C4-2B (cell line): Measurements from ENCODE around the gene SLC22A17.

Experiments
- H3K27ac ChIP-seq: fragments of 450-650 bp; 2 replicates; pipeline ENCODE4 v1.5.1; 2017
- CTCF ChIP-seq: fragments of 450-650 bp; conservative IDR thresholded peaks from 2 replicates; pipeline ENCODE4 v1.5.1; 2017; ENCODE audit warnings: mild to moderate bottlenecking
- ZFX ChIP-seq: fragments of 450-650 bp; IDR thresholded peaks from 2 replicates; pipeline ENCODE4 v1.6.1; 2017

The SLC22A17 gene

DNA sequence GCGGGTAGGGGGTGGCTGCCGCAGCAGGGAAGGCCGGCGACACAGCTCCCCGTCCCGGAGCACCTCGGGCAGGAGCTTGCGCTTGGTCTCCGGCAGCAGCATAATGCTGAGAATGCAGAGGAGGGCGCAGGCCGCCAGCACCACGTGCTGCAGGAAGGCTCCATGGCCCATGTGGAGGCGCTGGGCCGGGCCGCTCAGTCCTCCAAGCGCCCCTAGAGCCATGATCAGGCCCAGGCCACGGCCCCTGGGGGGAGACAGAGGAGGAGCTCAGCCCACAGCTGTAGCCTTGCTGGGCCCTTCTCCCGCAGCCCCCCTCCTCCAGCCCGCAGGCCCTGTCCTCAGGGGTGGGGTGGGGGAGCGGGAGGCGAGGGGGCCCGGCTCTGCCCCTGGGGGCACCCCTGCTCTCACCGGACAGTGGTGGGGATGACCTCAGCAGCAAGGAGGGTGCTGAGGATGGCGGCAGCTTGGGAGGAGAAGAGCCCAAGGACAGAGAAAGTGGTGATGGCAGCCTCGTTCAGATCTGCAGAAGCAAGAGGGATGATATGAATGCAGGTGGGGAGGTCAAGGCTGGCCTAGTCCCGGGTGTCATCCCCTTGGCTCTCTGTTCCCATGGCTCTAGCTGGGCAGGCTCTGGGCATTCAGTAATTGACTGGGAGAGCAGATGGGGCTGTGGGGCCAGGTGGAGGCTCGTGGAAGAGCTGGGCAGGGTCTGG lies 5.8 kb downstream of the SLC22A17 start:
- TF ChIP-seq ZFX (no peak), CTCF (no peak)
- no peak overlapping the region for H3K27ac ChIP-seq

- TF ChIP-seq CTCF (no peak; the same call in 1 of the 2 replicates), ZFX (no peak)
- H3K27ac ChIP-seq, result no peak overlapping the region
Measured at GRCh38 chr14:23345987-23346692, 6.5 kb downstream of the SLC22A17 start.

DNA sequence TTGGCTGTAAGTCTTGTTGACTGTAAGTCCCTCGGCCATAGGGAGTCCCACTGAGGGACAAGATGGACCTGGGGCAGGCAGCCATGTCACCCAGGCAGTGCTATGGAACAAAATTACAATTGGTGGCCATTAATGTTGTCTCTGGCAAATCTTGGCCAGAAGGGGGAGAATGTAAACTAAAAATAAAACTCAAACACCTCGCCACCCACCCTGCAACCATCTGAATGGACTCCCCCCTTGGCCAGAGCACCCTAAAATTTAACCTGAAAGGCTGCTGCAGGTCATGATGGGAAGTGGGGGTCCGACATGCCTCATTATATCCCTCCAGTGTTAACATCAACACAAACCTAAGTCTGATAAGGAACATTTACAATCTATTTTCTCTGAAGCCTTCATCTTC lies 8.2 kb downstream of the SLC22A17 start:
- H3K27ac ChIP-seq, result no peak overlapping the region
- TF ChIP-seq CTCF (peak; percentile 9; the same call in 1 of the 2 replicates), ZFX (no peak)

DNA sequence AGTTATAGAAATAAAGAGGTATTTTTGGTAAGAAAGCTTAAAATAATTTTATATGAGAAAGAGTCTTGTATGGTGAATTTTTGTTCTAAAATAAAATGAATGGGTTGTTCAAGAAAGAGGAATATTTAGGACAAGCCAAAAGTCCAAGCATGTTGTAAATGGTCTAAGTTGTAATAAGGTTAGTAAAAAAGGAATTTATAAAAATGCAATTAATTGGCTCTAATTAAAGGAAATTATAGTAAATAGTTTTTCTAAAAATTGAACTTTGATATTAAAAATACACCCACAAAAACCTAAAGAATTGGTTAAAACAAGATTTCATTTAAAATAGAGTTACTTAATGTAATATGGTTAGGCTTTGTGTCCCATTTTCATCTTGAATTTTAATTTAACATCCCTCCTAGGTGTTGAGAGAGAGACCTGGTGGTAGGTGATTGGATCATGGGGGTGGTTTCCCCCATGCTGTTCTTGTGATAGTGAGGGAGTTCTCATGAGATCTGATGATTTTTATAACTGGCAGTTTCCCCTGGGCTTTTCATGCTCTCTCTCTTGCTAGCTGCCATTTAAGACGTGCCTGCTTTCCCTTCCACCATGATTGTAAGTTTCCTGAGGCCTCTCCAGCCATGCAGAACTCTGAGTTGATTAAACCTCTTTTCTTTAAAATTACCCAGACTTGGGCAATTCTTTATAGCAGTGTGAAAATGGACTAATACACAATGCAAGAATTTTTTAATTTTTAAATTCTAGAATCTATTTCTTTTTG lies 13.0 kb downstream of the SLC22A17 start:
- TF ChIP-seq ZFX, result no peak
- TF ChIP-seq CTCF, result no peak
- no peak overlapping the region for H3K27ac ChIP-seq

DNA sequence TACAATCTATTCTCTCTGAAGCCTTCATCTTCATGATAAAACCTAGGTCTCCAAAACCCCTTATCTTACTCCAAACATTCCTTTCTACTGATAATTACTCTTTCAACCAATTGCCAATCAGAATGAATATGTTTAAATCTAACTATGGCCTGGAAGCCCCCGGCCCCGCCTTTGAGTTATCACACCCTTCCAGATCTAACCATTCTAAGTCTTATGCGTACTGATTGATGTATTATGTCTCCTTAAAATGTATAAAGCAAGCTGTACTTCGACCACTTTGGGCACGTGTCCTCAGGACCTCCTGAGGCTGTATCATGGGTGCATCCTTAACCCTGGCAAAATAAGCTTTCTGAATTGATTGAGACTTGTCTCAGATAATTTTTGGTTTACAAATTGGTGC lies 17.1 kb downstream of the SLC22A17 start:
- no peak for TF ChIP-seq CTCF
- no peak for TF ChIP-seq ZFX
- H3K27ac ChIP-seq, result no peak overlapping the region

DNA sequence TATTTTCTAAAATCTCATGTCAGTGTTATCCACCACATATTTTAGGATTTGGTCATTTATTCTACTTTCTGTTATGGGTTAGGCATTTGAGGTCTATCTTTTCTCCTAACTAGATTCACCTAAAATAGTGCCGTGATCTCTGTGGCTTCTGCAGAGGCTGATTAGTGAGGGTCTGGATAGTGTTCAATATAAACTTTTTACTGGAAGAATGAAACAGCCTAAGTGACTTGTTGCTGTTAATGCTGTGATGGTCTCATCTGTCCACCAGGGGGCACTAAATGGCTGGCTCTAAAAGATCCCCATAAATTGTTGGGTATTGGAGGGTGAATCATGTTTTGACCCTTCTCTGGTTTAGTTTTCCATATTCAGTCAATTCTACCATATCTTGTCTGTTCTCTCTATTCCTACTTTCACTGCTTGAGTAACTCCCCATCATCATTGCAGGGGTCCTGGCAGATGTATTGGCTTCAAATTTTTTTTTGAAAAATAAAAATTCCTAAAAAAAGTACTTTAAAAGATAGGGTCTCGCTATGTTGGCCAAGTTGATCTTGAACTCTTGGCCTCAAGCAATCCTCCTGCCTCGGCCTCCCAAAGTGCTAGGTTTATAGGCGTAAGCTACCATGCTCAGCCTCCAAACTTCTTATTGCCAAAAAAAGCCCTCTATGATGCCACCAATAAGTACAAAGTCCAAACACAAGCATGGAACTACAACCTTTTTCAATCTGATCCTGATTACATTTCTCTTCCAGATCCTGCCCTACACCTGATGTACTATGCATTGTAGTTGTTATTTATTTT lies 24.5 kb downstream of the SLC22A17 start:
- H3K27ac ChIP-seq, result no peak overlapping the region
- TF ChIP-seq CTCF (peak; percentile 87), ZFX (no peak)
